DND-41 (cell line): ENCODE results near the gene PIK3R4.

Source experiments
- CTCF ChIP-seq: IDR thresholded peaks from 2 replicates; pipeline ENCODE4 v1.5.1; 2012; ENCODE audit warnings: borderline replicate concordance, low read length, moderate library complexity, mild to moderate bottlenecking; ENCODE audit not compliant: poor library complexity, severe bottlenecking; ENCODE audit errors: extremely low read depth
- EZH2 ChIP-seq: IDR thresholded peaks from 3 replicates; pipeline ENCODE4 v1.6.1; 2012; ENCODE audit warnings: borderline replicate concordance, low read depth, mild to moderate bottlenecking, moderate library complexity, low read length, inconsistent platforms; ENCODE audit not compliant: severe bottlenecking

GRCh38 chr3:130663092-130663491 is 83.5 kb downstream of the PIK3R4 start:
- TF ChIP-seq CTCF (no peak), EZH2 (no peak)
